ENCODE data around the gene SCCPDH. TPM values are rescaled to one million over a fixed set of nuclear protein-coding genes. Genes with fewer than 3 reads are reported as not detected.

The SCCPDH gene, protein sequence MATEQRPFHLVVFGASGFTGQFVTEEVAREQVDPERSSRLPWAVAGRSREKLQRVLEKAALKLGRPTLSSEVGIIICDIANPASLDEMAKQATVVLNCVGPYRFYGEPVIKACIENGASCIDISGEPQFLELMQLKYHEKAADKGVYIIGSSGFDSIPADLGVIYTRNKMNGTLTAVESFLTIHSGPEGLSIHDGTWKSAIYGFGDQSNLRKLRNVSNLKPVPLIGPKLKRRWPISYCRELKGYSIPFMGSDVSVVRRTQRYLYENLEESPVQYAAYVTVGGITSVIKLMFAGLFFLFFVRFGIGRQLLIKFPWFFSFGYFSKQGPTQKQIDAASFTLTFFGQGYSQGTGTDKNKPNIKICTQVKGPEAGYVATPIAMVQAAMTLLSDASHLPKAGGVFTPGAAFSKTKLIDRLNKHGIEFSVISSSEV
- 10 to 100 TPM; 11.3 to 11.7 TPM for total RNA-seq
- 10 to 100 TPM; 31.3 to 36.8 (median 36.4) TPM for polyA plus RNA-seq
- total RNA-seq, result 25.2 to 68.0 (median 31.6) reads per million in 6 experiments

GRCh38 chr1:246724016-246724730 lies at the start of gene SCCPDH:
TSS of gene SCCPDH (plus strand) at chr1:246724409. CDS start at chr1:246724423, 14 bp downstream.
- Mint-ChIP-seq H3K27me3 (no peaks in the 10 kb centered on the region), H3K4me1 (peaks cover 9 to 24% (median 15%) of the 10 kb centered on the region in 4 donors), H3K4me3 (peak within 1 kb of the TSS; percentile 88 to 96 (median 93)), H3K36me3 (peaks cover 20 to 24% (median 20%) of the 10 kb centered on the region in 3 donors), H3K9me3 (peaks cover 1 to 23% (median 14%) of the 10 kb centered on the region in 9 donors), H3K27ac (peak within 1 kb of the TSS; percentile 62 to 96 (median 92))
- POLR2A ChIA-PET, result interaction anchor here (0.6 kb wide), 1 partner anchor 18 kb away, joined by 3 read pairs; no protein-coding TSS in a partner anchor
- ATAC-seq, result peak; percentile 95 to 96
- DNase-seq, result peak; percentile 67 to 83 (median 72)

DNA sequence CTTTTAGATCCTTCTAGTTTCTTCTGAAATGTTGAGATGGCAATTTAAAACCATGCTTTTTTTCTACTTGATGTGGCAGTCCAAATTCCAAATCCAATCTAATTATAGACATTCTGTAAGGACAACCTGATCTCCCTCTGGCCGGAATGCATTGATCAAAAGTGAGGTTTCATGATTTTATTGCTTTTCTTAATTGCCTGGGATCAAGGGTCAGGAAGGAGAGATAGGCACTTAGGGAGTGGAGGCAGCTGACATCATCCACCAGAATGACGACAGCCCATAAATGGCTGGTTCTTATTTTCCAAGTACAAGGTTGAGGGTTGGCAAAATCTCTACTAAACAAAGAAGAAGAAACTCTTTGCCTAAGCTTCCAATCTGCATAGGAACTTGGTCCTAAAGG lies 46.4 kb upstream of the SCCPDH start:
- peak overlapping the region in 1 of 10 donors; percentile 24 for H3K27ac Mint-ChIP-seq
- ATAC-seq (no peak), DNase-seq (no peak)
- POLR2A ChIA-PET, result no interaction called here
- no peaks in the 10 kb centered on the region for H3K27me3 Mint-ChIP-seq
- no peak overlapping the region for H3K4me3 Mint-ChIP-seq
- H3K4me1 Mint-ChIP-seq, result no peaks in the 10 kb centered on the region
- H3K36me3 Mint-ChIP-seq, result peaks cover 4 to 9% (median 6%) of the 10 kb centered on the region in 3 donors
- H3K9me3 Mint-ChIP-seq, result peaks cover 0 to 7% (median 0%) of the 10 kb centered on the region in 9 donors

DNA sequence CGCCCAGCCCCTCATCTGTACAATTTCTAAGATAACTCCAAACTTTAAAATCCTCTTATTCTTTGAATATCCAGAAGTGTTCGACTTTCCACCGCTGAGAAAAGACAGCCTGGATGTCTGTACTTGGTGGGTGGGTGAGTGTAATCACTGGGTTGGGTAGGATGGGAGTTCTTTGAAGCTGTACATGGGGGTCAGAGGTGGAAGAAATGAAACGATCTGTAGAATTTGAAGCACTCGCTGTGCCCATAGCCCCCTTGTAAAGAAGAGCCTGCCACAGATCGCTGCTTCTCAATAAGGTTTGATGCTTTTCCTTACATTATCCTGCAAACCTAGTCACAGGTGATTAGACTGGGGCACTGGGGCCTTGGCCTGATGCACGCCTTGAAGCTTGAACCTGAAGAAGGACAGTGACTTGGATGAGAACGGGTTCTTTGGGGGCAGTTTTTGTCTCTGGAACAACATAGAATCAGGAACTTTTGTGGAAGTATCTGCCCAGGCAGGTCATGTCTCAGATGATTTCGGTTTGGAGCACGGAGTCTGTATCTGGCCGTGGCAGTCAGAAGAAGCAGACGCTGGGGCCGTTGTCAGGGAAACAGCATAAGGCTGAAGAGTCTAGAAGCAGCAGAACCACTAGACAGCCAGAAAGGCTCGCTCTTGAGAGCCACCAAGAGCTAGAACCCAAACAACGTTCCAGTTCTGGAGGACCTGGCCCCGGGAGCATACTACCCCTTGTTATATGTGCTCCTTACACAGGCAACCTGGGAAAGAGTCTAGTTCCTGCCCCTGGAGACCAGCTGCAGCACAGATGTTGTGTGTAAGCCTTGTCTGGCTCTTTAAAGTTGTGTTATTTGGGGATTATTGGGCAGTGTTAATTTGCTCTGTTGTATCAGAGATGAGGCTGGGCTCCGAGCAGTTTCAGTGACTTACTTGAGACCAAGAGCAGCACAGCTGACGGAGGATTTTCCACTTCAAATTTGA lies 45.1 kb upstream of the SCCPDH start:
- Mint-ChIP-seq H3K27ac (peak overlapping the region in 2 of 10 donors; percentile 29 to 43), H3K36me3 (peaks cover 0 to 3% (median 2%) of the 10 kb centered on the region in 3 donors), H3K27me3 (no peaks in the 10 kb centered on the region), H3K9me3 (peaks cover 0 to 7% (median 0%) of the 10 kb centered on the region in 9 donors), H3K4me1 (no peaks in the 10 kb centered on the region), H3K4me3 (no peak overlapping the region)
- POLR2A ChIA-PET, result no interaction called here
- DNase-seq, result no peak
- ATAC-seq, result no peak

DNA sequence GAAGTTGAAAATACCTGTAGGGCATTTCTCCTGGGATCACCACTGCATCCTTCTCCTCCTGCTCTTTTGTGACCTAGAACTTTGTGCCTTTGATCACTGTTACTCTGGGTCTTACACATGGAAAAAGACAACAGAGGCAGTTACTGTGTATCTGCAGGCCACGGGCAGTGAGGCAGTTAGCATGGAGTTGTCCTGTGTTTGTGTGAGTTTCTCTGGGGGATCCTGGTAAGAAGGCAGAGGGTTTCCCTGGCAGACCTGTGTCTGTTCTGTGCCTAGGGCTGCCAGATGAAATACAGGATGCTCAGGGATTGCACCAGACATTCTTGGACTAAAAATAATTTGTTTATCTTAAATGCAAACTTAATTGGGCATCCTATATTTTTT lies 44.4 kb upstream of the SCCPDH start:
- POLR2A ChIA-PET, result no interaction called here
- ATAC-seq (no peak), DNase-seq (no peak)
- peaks cover 0 to 6% (median 0%) of the 10 kb centered on the region in 9 donors for H3K9me3 Mint-ChIP-seq
- no peaks in the 10 kb centered on the region for H3K27me3 Mint-ChIP-seq
- H3K27ac Mint-ChIP-seq, result no peak overlapping the region
- H3K4me1 Mint-ChIP-seq, result no peaks in the 10 kb centered on the region
- H3K36me3 Mint-ChIP-seq, result peaks cover 0 to 3% (median 2%) of the 10 kb centered on the region in 3 donors
- H3K4me3 Mint-ChIP-seq, result no peak overlapping the region

DNA sequence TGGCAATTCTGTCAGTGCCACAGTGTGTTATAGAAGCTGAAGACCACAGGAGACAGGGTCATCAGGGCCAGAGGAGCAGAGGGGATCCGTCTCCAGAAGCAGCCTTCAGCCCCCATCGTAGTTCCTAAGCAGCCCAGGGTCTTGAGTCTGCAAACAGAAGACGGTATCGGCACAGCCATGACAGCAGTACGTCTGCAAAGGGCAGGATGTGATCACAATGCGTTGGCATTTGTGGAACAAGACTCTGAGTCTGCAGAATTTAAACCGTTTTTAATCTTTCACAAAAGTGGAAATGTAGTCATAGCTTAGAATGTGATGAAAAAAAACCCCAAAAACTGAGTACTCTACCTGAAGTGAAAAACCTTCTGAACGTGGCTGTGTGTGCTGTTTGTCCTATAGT lies 44.0 kb upstream of the SCCPDH start:
- Mint-ChIP-seq H3K27ac (no peak overlapping the region), H3K4me1 (no peaks in the 10 kb centered on the region), H3K9me3 (peaks cover 0 to 2% (median 0%) of the 10 kb centered on the region in 9 donors), H3K27me3 (no peaks in the 10 kb centered on the region), H3K36me3 (peaks cover 0 to 2% (median 2%) of the 10 kb centered on the region in 3 donors), H3K4me3 (no peak overlapping the region)
- DNase-seq, result no peak
- ATAC-seq, result no peak
- POLR2A ChIA-PET, result no interaction called here

GRCh38 chr1:246680696-246681130 lies 43.5 kb upstream of the SCCPDH start:
- no peaks in the 10 kb centered on the region for H3K9me3 Mint-ChIP-seq
- ATAC-seq (no peak), DNase-seq (no peak)
- POLR2A ChIA-PET, result no interaction called here
- H3K4me1 Mint-ChIP-seq, result no peaks in the 10 kb centered on the region
- no peak overlapping the region for H3K4me3 Mint-ChIP-seq
- H3K27ac Mint-ChIP-seq, result peak overlapping the region in 1 of 10 donors; percentile 69
- peaks cover 0 to 2% (median 0%) of the 10 kb centered on the region in 3 donors for H3K36me3 Mint-ChIP-seq
- no peaks in the 10 kb centered on the region for H3K27me3 Mint-ChIP-seq

- Mint-ChIP-seq H3K36me3 (no peaks in the 10 kb centered on the region), H3K4me1 (no peaks in the 10 kb centered on the region), H3K4me3 (no peak overlapping the region), H3K27me3 (no peaks in the 10 kb centered on the region), H3K27ac (peak overlapping the region in 1 of 10 donors; percentile 32), H3K9me3 (no peaks in the 10 kb centered on the region)
- DNase-seq, result no peak
- no peak for ATAC-seq
- POLR2A ChIA-PET, result no interaction called here
Measured at GRCh38 chr1:246681900-246682895, 42.0 kb upstream of the SCCPDH start.

GRCh38 chr1:246683521-246683920 lies 40.7 kb upstream of the SCCPDH start:
- no peak overlapping the region for H3K27ac Mint-ChIP-seq
- H3K36me3 Mint-ChIP-seq, result no peaks in the 10 kb centered on the region
- DNase-seq (no peak), ATAC-seq (no peak)
- no peaks in the 10 kb centered on the region for H3K27me3 Mint-ChIP-seq
- no peak overlapping the region for H3K4me3 Mint-ChIP-seq
- no peaks in the 10 kb centered on the region for H3K4me1 Mint-ChIP-seq
- no peaks in the 10 kb centered on the region for H3K9me3 Mint-ChIP-seq
- POLR2A ChIA-PET, result no interaction called here

GRCh38 chr1:246687002-246687401 lies 37.2 kb upstream of the SCCPDH start:
- peaks cover 0 to 2% (median 0%) of the 10 kb centered on the region in 4 donors for H3K4me1 Mint-ChIP-seq
- H3K9me3 Mint-ChIP-seq, result peaks cover 0 to 3% (median 0%) of the 10 kb centered on the region in 9 donors
- ATAC-seq, result no peak
- no peak for DNase-seq
- H3K27ac Mint-ChIP-seq, result no peak overlapping the region
- POLR2A ChIA-PET, result no interaction called here
- no peaks in the 10 kb centered on the region for H3K36me3 Mint-ChIP-seq
- H3K4me3 Mint-ChIP-seq, result no peak overlapping the region
- peaks cover 0 to 2% (median 0%) of the 10 kb centered on the region in 5 donors for H3K27me3 Mint-ChIP-seq

DNA sequence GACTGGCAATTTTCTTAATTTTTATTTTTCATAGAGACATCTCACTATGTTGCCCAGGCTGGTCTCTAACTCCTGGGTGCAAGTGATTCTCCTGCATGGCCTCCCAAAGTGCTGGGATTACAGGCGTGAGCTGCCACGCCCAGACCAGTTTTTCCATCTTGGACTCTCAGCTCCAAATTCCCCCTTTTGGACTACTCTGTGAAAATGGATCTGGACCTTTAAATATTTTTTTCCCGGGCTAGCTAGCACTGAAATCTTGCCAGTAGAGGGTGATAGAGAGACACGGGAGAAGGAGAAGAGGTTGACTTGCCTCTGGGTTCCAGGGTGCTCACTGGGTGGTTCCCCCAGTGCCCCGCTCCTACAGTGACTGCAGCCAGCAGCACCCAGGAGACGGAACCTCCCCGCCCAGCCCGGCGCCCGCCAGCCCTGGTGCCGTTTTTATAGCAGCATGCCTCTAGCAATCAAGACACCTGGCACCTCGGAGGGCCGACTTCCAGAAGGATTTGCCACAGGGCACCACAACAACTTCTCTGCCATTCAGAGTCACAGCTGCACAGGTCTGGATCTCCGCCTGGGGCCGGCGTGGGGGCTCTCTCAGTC lies 34.7 kb upstream of the SCCPDH start:
- H3K36me3 Mint-ChIP-seq, result no peaks in the 10 kb centered on the region
- H3K9me3 Mint-ChIP-seq, result peaks cover 0 to 10% (median 0%) of the 10 kb centered on the region in 9 donors
- peaks cover 0 to 2% (median 0%) of the 10 kb centered on the region in 5 donors for H3K27me3 Mint-ChIP-seq
- POLR2A ChIA-PET, result no interaction called here
- H3K4me1 Mint-ChIP-seq, result peaks cover 0 to 3% (median 1%) of the 10 kb centered on the region in 4 donors
- H3K27ac Mint-ChIP-seq, result peak overlapping the region in 1 of 10 donors; percentile 48
- peak in 9 of 10 donors; percentile 19 to 73 (median 43) for DNase-seq
- peak; percentile 91 to 97 for ATAC-seq
- peak overlapping the region in 4 of 10 donors; percentile 4 to 21 (median 18) for H3K4me3 Mint-ChIP-seq

GRCh38 chr1:246690100-246690499 lies 34.1 kb upstream of the SCCPDH start:
- POLR2A ChIA-PET, result no interaction called here
- H3K36me3 Mint-ChIP-seq, result no peaks in the 10 kb centered on the region
- peaks cover 0 to 10% (median 0%) of the 10 kb centered on the region in 9 donors for H3K9me3 Mint-ChIP-seq
- H3K27me3 Mint-ChIP-seq, result peaks cover 0 to 2% (median 0%) of the 10 kb centered on the region in 5 donors
- H3K27ac Mint-ChIP-seq, result peak overlapping the region in 1 of 10 donors; percentile 48
- DNase-seq, result no peak
- ATAC-seq, result no peak
- no peak overlapping the region for H3K4me3 Mint-ChIP-seq
- H3K4me1 Mint-ChIP-seq, result peaks cover 0 to 3% (median 1%) of the 10 kb centered on the region in 4 donors

Measured in naive thymus-derived CD8-positive, alpha-beta T cell (primary cell).